Nucleus accumbens (tissue), 56 donors: Measurements from ENCODE around the gene NENF.
"Not testable (repeated sequence)": the region's sequence is repeated elsewhere in the genome, so short reads cannot be mapped to it uniquely, and the experiment has no call there.

Experiments used
- DNase-seq, 56 donors: peaks; one replicate each; lab custom pipeline; 2025; lab: John Stamatoyannopoulos, UW

NENF gene

GRCh38 chr1:212455803-212456528 lies 23.2 kb downstream of the NENF start:
- DNase-seq, result peak in 55 of 56 donors; percentile 15 to 97 (median 85)

DNA sequence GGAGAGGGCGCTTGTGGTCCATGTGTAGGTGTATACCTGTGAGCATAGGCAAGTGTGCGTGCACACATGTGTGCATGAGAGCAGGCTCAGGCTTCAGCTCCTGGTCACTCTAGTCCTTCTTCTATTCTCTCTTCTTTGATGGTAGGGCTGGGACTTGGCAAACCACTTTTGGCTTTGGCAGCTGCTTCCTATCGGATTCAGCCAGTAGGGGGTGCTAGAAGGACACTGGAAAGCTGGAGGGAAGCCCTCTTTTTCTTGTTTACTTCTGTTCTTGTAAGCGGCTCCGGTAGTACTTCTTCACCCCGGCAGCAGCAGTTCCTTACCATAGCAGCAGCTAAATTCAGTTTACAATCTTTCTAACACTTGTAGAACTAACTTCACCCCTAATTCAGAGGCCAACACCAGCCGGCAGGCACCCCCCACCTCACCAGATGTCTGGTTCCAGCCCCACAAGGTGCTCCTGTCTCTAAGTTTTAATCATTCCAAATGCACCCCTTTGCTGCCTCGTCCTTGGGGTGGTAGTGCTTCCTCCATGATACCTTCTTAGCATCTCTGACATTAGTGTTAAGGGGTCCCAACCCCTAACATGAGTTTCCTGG lies 25.1 kb downstream of the NENF start:
- DNase-seq, result peak in 26 of 56 donors; percentile 10 to 58 (median 34)

DNA sequence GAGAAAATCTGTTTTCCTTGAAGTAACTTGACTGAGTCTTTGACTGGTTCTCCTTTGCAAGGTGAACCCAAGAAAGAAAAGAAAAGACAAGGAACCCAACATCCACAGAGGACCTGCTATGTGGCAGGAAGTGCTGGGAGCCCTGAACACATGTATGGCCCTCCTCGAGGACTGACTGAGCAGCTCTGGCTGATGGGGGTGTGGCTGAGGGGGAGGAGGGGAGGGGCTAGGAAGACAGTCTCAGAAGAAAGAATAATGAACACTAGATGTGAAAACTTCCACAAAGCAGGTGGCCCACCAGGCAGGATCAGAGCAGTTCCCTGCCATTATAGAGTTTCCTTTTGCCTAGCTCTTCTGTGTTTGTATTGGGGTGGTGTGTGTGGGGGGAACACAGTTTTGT lies 26.1 kb downstream of the NENF start:
- no peak for DNase-seq

GRCh38 chr1:212459656-212460055 lies 26.9 kb downstream of the NENF start:
- peak in 45 of 56 donors; percentile 6 to 80 (median 63) for DNase-seq

DNA sequence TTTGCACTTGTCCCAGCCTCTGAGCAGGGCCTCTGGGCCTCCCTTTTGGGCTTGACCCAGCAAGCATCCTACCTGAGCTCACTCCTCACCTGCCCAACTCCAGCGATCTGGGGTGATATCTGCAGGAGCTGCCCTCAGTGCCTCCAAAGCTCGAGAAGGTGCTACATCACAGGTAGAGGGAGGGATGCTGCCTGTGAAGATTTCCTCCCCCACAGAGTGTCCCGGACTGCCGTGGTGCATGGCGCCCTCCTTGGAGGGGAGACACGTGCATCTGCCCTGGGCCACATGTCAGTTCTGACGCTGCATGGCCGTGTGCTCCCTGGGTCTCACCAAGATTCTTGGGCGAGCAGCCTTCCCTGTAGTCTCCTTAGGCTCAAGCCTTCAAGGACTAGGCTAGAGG lies 27.7 kb downstream of the NENF start:
- DNase-seq, result peak in 1 of 56 donors; percentile 46

DNA sequence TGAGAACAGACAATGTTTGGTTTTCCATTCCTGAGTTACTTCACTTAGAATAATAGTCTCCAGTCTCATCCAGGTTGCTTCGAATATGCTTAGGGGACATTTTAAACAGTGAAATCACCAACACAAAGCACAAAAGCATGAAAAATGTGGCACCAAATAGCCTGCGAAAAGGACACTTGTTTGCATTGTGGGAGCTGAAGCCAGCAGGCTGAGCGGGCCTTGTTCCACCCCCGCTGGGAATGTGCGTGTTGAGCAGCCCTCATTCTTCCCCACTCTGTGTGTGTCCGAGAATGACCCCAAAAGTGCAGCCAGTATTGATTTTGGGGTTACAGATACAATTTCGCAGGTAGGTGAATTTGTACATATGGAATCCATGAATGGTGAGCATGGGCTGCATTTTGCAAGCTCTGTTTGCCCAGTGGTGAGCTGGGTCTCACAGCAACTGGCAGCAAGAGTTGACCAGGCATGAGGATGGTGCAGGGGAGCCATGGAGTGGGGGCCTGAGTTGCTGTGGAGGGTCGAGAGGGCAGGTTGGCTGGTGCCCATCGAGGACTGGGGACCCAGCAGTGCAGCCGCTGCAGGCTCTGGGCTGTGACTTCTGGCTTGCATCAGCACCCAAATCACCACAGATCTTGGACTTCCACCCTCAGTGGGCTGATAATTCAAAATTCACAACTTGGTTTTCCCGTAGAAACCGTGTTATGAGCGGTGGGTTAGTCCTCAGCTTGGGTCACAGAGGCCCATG lies 29.4 kb downstream of the NENF start:
- DNase-seq, result peak in 23 of 56 donors; percentile 11 to 61 (median 39)

- no peak for DNase-seq
These were observed 31.0 kb downstream of the NENF start for GRCh38 chr1:212463565-212464285.

- no peak for DNase-seq
These were observed 32.6 kb downstream of the NENF start for GRCh38 chr1:212465311-212465710.

DNA sequence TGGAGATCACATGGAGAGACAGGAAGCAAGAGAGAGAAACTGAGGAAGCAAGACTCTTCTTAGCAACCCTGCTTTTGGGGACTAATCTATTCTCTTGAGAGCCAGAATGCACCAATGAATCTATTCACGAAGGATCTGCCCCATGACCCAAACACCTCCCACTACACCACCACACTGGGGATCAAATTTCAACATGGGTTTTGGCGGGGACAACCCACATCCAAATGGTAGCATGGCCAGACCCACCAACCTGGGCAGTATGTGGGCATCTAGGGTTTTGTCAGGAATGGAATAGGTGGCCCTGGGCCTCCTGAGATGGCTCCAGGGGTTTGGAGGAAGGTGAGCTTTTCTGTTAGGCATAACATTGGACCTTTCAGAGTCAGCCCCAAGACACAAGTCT lies 33.7 kb downstream of the NENF start:
- DNase-seq, result no peak

GRCh38 chr1:212466898-212467650 lies 34.4 kb downstream of the NENF start:
- no peak for DNase-seq

GRCh38 chr1:212467843-212468482 lies 35.2 kb downstream of the NENF start:
- peak in 14 of 56 donors; percentile 16 to 66 (median 47) for DNase-seq

- DNase-seq, result peak in 55 of 56 donors; percentile 15 to 98 (median 81)
These were observed 37.3 kb downstream of the NENF start for GRCh38 chr1:212470059-212470458.

DNA sequence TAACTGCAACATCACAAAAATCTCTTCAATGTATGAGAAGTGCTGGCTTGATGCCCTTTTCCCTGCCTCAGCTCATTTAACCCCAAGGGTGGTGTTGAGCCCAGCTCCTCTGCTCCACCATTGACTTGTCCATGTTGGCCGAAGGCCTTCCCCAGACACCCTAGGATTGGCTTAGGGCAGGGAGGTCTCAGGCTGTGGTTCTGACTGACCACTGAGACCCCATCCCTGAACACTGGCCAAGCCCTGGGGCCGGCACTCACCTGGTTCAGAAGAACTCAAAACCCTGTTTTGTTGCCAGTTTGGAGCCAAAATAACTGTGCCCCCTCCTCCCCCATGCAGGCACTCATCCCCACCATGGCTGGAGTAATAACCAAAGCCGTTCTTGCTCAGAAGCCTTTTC lies 38.6 kb downstream of the NENF start:
- no peak for DNase-seq

DNA sequence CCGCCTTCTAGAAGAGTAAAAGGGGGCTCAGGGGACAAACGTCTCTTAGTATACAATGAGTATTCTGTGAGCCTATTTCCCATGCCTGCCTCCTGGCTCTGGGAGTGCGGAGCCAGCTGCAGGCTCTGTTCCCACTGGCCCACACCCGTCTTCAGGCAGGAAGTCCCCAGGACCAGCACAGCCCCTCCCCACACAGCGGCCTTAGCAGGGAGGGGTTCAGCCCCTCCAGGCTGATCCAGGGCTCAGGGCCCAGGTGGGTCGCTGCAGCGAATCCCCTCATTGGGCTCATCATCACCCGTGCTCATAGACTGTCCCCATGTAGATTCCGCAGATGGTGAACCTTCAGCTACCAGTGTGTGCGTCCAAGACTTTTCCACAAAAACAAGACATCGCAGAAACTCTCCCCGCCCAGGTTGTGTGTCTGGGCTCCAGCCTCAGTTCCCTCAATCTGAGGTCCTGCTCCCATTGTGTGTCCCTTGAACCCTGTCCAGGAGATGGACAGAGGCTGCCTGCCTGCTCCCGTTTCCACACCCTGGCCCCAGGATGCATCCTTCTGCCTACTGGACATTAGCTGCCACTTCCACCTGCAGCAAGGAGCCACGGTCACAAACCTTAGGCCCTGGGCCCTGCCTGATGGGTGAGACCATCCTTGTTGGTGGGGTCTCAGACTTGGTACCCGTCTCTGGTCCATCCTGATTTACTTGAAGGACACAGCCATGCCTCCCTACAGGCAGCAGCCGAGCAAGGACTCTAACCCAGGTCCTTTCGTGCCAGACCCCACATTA lies 39.4 kb downstream of the NENF start:
- DNase-seq, result no peak

DNA sequence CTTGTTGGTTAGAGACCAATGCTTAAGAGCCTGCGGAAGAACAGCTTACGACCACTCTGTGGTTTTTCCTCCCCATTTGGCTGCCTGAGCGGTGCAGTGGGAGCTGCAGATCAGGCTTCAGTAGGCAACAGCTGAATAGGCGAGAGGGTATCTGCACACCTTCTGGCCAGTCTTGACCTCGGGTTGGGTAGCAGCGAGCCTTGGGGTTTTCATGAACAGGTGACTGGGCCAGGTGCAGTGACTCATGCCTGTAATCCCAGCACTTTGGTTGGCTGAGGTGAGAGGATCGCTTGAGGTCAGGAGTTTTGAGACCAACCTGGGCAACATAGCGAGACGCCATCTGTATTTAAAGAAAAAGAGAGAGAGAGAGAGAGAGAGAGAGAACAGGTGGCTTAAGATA lies 41.0 kb downstream of the NENF start:
- DNase-seq, result no peak

DNA sequence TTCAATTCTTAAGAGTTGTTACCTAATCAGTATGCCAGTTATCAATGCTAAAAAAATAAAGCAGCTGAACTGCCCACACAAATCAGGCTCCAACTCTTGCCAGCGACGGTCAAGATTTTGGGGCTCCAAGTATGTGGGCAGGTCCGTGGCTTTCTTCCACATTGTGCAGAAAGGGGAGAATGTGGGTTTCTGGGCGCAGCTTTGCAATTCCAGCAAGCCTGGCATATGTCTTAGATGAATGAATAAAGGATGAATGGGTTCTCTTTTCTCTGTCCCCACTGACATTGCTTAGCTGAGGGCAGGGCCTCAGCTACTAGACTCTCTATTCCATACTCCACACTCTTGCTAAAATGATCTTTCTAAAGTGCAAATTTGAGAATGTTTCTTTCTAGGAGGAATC lies 42.4 kb downstream of the NENF start:
- peak in 5 of 56 donors; percentile 11 to 53 (median 17) for DNase-seq

- DNase-seq, result not testable (repeated sequence)
These were observed 43.1 kb downstream of the NENF start for GRCh38 chr1:212475831-212476230.

DNA sequence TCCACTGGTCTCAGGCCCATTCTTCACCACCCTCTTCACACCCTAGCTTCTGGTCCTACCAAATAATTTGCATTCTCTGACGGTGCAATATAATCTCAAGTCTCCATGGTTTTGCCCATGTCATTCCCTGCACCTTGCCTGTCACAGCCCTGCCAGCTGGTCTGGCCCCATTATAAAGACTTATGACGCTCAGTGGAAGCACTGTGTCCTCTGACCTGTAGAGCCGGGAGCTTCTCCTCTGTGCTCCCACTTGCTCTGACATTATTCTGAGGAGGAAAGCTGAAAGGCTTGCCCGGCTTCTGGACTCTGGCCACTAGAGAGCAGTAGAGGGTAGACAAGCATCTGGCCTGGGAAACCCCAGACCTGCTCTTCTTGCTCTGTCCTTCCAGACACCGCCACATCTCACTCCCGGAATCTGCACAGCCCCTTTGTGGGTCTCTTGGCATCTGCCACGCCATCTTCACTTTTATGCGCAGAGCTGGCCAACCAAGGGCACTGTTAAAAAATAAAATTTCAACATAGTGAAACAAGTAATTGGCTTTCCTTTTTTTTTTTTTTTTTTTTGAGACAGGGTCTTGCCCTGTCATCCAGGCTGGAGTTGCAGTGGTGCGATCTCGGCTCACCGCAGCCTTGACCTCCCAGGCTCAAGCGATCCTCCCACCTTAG lies 44.4 kb downstream of the NENF start:
- DNase-seq, result peak; percentile 18 to 91 (median 76)
